ENCODE data around the gene TARBP2.

DNA sequence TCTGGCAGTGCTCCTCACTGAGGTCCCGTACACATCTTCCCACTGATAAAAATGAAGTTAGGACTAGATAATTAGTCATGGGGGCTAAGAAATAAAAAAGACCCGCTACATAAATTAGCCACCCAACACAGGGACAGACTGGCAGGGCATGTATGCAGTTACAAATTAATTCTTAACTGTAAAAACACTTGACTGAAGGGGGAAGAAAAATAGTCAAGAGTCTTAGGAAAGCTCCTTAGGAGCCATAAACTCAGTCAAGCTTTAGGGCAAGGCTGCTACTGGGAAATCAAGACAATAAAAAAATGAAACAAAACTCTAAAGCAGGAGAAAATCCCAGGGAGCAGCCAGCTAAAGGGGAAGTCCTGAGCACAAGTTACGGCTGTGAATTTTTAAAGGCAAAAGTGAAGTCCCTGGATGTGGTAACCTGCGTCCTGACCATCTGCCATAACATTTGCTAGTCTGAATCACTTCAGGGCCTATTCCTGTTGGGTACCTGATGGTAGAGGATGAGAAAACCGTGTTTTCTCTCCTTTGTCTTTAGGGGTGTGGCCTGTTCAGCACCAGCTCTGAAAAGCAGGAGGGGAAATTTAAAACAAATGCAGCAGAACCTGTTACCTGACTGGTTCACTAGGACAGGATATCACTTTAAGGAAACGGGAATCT, 13.7 kb downstream of the TARBP2 start:
- no peak for TF ChIP-seq CTCF (IDR thresholded peaks at IDR 0.05)
- TF ChIP-seq POLR2A (IDR thresholded peaks at IDR 0.05): no peak
- TF ChIP-seq EP300 (IDR thresholded peaks at IDR 0.05): no peak
- TF ChIP-seq POLR2AphosphoS5 (IDR thresholded peaks at IDR 0.05): no peak

Data from gastroesophageal sphincter (tissue), 3 donors.